CD8-positive, alpha-beta memory T cell (primary cell): Measurements from ENCODE around the gene TSPAN2. TPM values are rescaled to one million over a fixed set of nuclear protein-coding genes. Genes with fewer than 3 reads are reported as not detected.
A peak's percentile ranks its signal among the peaks of the same experiment; 100 is the strongest.

Source experiments
- CTCF ChIA-PET: fragments of 350-600 bp; sonication (Branson Sonifier 250); formaldehyde crosslinking; loops from one replicate; lab custom pipeline; 2021; ENCODE audit warnings: antibody characterized with exemption; lab: Charles Lee
- POLR2A ChIA-PET: fragments of 350-600 bp; sonication (Branson Sonifier 250); formaldehyde crosslinking; loops from one replicate; lab custom pipeline; 2021; ENCODE audit warnings: antibody characterized with exemption; lab: Charles Lee
- DNase-seq, 5 donors: peaks; one replicate each; pipeline versions ENCODE4 v3.0.0 to v3.0.0-alpha.2; 2020 to 2022; ENCODE audit warnings: mixed read lengths in 1 of 5
- H3K27ac ChIP-seq: one replicate; pipeline ENCODE4 v1.7.0; 2013; ENCODE audit warnings: low read depth, mild to moderate bottlenecking, low read length, moderate library complexity
- H3K27me3 ChIP-seq: 2 replicates; pipeline ENCODE4 v1.7.0; 2013; ENCODE audit warnings: low read length, mild to moderate bottlenecking; ENCODE audit not compliant: insufficient read depth, poor library complexity, severe bottlenecking
- H3K36me3 ChIP-seq: 2 replicates; pipeline ENCODE4 v1.7.0; 2013; ENCODE audit warnings: mild to moderate bottlenecking, low read length, moderate library complexity; ENCODE audit not compliant: insufficient read depth
- H3K4me1 ChIP-seq: 2 replicates; pipeline ENCODE4 v1.7.0; 2013; ENCODE audit warnings: mild to moderate bottlenecking, low read length, moderate library complexity; ENCODE audit not compliant: insufficient read depth
- H3K4me3 ChIP-seq: 2 replicates; pipeline ENCODE4 v1.7.0; 2013; ENCODE audit warnings: mild to moderate bottlenecking, low read length
- H3K9me3 ChIP-seq: 2 replicates; pipeline ENCODE4 v1.7.0; 2013; ENCODE audit warnings: mild to moderate bottlenecking, low read length
- H3K27ac Mint-ChIP-seq, 8 donors: one replicate each; pipeline ENCODE4 v1.8.0; 2020 to 2021; ENCODE audit warnings: mixed read lengths in 8 of 8, mild to moderate bottlenecking in 6 of 8, inconsistent platforms in 3 of 8, moderate library complexity in 3 of 8
- H3K27me3 Mint-ChIP-seq, 2 donors: one replicate each; pipeline ENCODE4 v1.8.0; 2020 to 2021; ENCODE audit warnings: mixed read lengths in 2 of 2, mild to moderate bottlenecking in 1 of 2, moderate library complexity in 1 of 2
- H3K36me3 Mint-ChIP-seq, 3 donors: one replicate each; pipeline ENCODE4 v1.8.0; 2020 to 2021; ENCODE audit warnings: mixed read lengths in 3 of 3, inconsistent platforms in 1 of 3, mild to moderate bottlenecking in 1 of 3
- H3K4me1 Mint-ChIP-seq, 3 donors: one replicate each; pipeline ENCODE4 v1.8.0; 2020 to 2021; ENCODE audit warnings: mixed read lengths in 3 of 3, inconsistent platforms in 1 of 3, mild to moderate bottlenecking in 1 of 3
- H3K4me3 Mint-ChIP-seq, 7 donors: one replicate each; pipeline ENCODE4 v1.8.0; 2020 to 2021; ENCODE audit warnings: mixed read lengths in 7 of 7, mild to moderate bottlenecking in 6 of 7, moderate library complexity in 4 of 7, inconsistent platforms in 2 of 7
- H3K9me3 Mint-ChIP-seq, 5 donors: one replicate each; pipeline ENCODE4 v1.8.0; 2020 to 2022; ENCODE audit warnings: mixed read lengths in 5 of 5, mild to moderate bottlenecking in 3 of 5, moderate library complexity in 2 of 5, inconsistent platforms in 1 of 5
- polyA plus RNA-seq: library from polyadenylated mRNA; unstranded; fragments of 300-500 nt; fragmentation: Illumina TruSeq; gene quantifications from one replicate; pipeline ENCODE4 v1.2.3, GENCODE V29; 2021
- total RNA-seq, 2 experiments: library from RNA; stranded (reverse); gene quantifications; one replicate each; pipeline ENCODE4 v1.2.3, GENCODE V29; 2021

The TSPAN2 gene
- total and polyA plus RNA-seq, 3 experiments from 2014 or later: 1.3 to 7.1 (median 2.0) TPM

DNA sequence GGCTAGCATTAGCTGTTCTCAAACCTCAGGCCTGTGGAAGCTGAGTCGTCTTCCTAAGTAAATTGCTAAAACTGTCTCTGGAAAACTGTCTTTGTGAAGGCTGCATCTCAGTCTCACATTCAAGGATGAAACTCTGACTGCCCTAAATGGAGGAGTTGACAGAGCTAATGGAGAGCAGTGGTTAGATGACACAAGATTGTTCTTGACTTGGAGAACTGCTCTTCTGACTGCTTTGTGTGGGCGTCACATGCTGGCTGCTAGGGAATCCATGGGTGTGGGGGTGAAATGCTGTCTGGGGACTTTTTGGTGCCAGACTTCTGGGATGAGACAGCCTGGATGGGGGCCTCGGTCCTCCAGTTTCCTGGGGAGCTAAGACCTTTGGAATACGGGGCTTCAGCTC, 24.5 kb upstream of the TSPAN2 start:
- Histone ChIP-seq H3K27ac (no peak overlapping the region), H3K4me3 (no peak overlapping the region), H3K9me3 (no peaks in the 10 kb centered on the region), H3K27me3 (no peaks in the 10 kb centered on the region), H3K36me3 (no peaks in the 10 kb centered on the region), H3K4me1 (no peaks in the 10 kb centered on the region)
- Mint-ChIP-seq H3K4me1 (peaks cover 5 to 20% (median 5%) of the 10 kb centered on the region in 3 donors), H3K27ac (no peak overlapping the region), H3K36me3 (peaks cover 0 to 3% (median 0%) of the 10 kb centered on the region in 3 donors), H3K4me3 (no peak overlapping the region), H3K9me3 (peaks cover 0 to 3% (median 0%) of the 10 kb centered on the region in 5 donors), H3K27me3 (peaks cover 0 to 4% of the 10 kb centered on the region in 2 donors)
- ChIA-PET CTCF (interaction anchor here (0.8 to 3.9 kb wide), 10 partner anchors 11 to 138 kb away, joined by 3 to 31 read pairs (median 8); no protein-coding TSS in a partner anchor), POLR2A (no interaction called here)
- no peak for DNase-seq

DNA sequence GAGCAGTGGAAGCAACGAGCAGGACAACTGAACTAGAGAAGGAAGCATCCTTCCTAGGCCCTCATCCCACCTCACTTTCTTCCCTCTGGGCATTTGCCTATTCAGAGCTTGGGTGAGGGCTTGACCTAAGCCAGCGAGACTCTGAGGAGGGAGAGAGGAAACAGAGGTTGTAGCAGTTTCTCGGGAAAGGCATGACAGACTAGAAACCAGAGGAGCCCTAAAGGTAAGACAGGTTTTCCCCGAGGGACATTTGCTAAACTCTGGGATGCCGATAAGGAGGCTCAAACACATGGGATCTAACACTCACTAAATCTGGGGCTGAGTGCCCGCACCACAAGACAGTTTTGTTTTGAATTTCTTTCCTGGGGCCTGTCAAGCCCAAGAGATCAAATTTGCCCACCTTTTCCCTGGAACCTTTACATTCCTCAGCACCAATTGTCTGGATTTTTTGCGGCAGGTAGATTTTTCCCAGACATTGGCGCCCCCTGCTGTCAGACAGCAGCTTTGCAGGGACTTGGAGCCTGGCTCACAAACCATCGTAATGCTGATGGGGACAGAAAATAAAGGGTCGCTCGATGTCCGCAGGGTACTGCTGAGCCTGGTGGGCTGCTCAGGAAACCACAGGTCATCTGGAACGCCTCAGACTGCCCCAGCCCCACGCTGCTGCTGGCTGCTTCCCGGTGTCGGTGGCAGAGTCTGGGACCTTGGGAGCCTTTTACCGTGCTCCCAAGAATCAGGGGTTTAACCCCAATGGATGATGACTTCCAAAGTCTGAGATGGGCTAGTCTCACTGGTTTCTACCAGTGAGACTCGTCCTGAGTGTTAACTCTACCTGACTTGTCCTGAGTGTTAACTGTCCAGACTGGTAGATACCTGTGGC, 23.4 kb upstream of the TSPAN2 start:
- Histone ChIP-seq H3K9me3 (no peaks in the 10 kb centered on the region), H3K4me1 (no peaks in the 10 kb centered on the region), H3K36me3 (no peaks in the 10 kb centered on the region), H3K27me3 (no peaks in the 10 kb centered on the region), H3K27ac (no peak overlapping the region), H3K4me3 (no peak overlapping the region)
- ChIA-PET CTCF (interaction anchor here (0.7 to 3.9 kb wide), 19 partner anchors 8 to 140 kb away, joined by 3 to 31 read pairs (median 5); partner anchors contain the start of gene TSHB), POLR2A (no interaction called here)
- peak; percentile 40 to 66 (median 48) for DNase-seq
- peaks cover 0 to 3% (median 0%) of the 10 kb centered on the region in 5 donors for H3K9me3 Mint-ChIP-seq
- peaks cover 9 to 26% (median 13%) of the 10 kb centered on the region in 3 donors for H3K4me1 Mint-ChIP-seq
- H3K4me3 Mint-ChIP-seq: no peak overlapping the region
- H3K27me3 Mint-ChIP-seq: no peaks in the 10 kb centered on the region
- peak overlapping the region in 3 of 8 donors; percentile 12 to 70 (median 38) for H3K27ac Mint-ChIP-seq
- peaks cover 0 to 3% (median 0%) of the 10 kb centered on the region in 3 donors for H3K36me3 Mint-ChIP-seq

DNA sequence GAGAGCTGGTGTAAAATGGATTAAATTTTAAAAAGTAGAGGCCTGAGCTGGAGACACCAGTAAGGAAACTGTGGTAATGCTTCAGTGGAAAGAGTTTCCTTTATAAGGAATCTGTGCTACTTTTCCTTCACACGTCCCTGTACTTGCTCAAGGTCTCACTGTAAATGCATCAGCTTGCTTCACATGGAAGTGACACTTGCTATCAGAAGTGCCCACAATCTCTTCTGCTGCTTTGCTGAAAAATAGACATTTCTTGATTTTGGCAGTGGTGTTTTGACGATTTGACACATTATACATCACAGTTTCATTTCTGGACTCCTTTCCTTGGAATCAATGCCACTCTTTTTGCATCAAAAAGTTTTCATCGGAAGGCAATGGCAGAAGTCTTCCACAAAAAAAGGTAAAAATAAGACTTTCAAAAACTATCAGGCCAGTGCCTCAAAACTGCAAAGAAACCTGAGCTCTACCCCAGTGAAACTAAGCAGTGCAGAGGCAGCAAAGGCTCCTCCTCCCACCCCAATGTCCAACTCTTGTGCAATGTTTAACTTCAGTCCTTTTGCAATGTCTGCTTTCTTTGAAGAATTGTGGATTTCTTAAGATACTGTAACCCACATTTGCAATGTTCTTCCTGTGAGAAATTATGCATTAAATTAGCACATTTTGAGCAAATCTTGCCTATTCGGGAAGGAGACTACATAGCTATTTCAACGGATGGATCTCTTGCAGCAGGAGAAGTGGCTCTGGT, 18.4 kb upstream of the TSPAN2 start:
- Mint-ChIP-seq H3K27ac (peak overlapping the region in 3 of 8 donors; percentile 3 to 32 (median 23)), H3K4me3 (no peak overlapping the region), H3K9me3 (peaks cover 0 to 3% (median 0%) of the 10 kb centered on the region in 5 donors), H3K27me3 (no peaks in the 10 kb centered on the region), H3K36me3 (peaks cover 0 to 3% (median 0%) of the 10 kb centered on the region in 3 donors), H3K4me1 (peaks cover 13 to 21% (median 13%) of the 10 kb centered on the region in 3 donors)
- no peaks in the 10 kb centered on the region for H3K27me3 ChIP-seq
- no peak overlapping the region for H3K4me3 ChIP-seq
- no peak overlapping the region for H3K27ac ChIP-seq
- no peaks in the 10 kb centered on the region for H3K4me1 ChIP-seq
- H3K36me3 ChIP-seq: no peaks in the 10 kb centered on the region
- CTCF ChIA-PET: interaction anchor here (1.0 kb wide), 1 partner anchor 55 kb away, joined by 3 read pairs; no protein-coding TSS in a partner anchor
- DNase-seq: no peak
- H3K9me3 ChIP-seq: no peaks in the 10 kb centered on the region
- POLR2A ChIA-PET: no interaction called here

DNA sequence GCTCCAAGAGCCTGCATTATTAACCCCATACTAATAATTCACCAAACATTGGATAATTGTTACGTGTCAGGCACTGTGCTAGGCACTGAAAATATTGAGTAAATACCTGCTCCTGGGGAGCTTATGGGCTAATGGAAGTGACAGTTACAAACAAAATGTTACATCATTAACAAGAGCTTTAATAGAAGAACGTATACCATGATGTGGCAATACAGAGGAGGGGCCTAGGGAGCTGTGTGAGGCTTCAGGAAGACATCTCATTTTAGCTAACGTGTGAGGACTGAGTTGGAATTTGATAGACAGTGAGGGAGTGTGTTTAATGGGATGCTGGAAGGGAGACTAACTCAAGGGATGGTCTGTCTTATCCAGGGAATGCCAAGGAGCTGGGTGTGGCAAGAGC, 16.5 kb upstream of the TSPAN2 start:
- Mint-ChIP-seq H3K9me3 (peaks cover 0 to 3% (median 0%) of the 10 kb centered on the region in 5 donors), H3K4me1 (peaks cover 12 to 28% (median 15%) of the 10 kb centered on the region in 3 donors), H3K36me3 (peaks cover 0 to 3% (median 0%) of the 10 kb centered on the region in 3 donors), H3K27me3 (no peaks in the 10 kb centered on the region), H3K4me3 (no peak overlapping the region), H3K27ac (peak overlapping the region in 1 of 8 donors; percentile 81)
- ChIA-PET POLR2A (no interaction called here), CTCF (interaction anchor here (1.1 to 1.2 kb wide), 2 partner anchors 126 to 134 kb away, joined by 3 read pairs; no protein-coding TSS in a partner anchor)
- no peaks in the 10 kb centered on the region for H3K4me1 ChIP-seq
- no peaks in the 10 kb centered on the region for H3K36me3 ChIP-seq
- H3K27ac ChIP-seq: no peak overlapping the region
- no peaks in the 10 kb centered on the region for H3K27me3 ChIP-seq
- DNase-seq: no peak
- no peak overlapping the region for H3K4me3 ChIP-seq
- H3K9me3 ChIP-seq: no peaks in the 10 kb centered on the region

DNA sequence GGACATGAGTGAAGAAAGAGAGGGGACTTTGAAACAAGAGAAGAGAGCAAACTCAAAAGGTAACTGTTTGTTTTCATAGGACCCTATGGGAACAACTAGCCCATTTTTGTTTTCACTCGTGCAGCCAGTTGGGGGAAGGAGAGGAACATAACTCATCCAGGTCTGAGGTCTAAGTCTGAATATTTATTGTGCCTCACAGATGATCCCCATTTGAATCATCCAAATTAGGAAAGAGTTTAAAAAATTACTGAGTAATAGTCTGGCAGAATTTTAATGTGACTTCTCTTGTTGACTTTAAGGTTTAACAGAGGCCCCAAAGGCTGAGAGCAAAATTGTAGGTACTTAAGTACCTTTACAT, 10.4 kb upstream of the TSPAN2 start:
- Histone ChIP-seq H3K4me3 (peak overlapping the region; percentile 67), H3K36me3 (no peaks in the 10 kb centered on the region), H3K27ac (peak overlapping the region; percentile 99), H3K4me1 (peaks cover 32% of the 10 kb centered on the region), H3K9me3 (no peaks in the 10 kb centered on the region), H3K27me3 (no peaks in the 10 kb centered on the region)
- Mint-ChIP-seq H3K4me1 (peaks cover 40 to 56% (median 54%) of the 10 kb centered on the region in 3 donors), H3K4me3 (peak overlapping the region; percentile 87 to 98 (median 92)), H3K27me3 (no peaks in the 10 kb centered on the region), H3K27ac (peak overlapping the region; percentile 97 to 100 (median 100)), H3K9me3 (no peaks in the 10 kb centered on the region), H3K36me3 (peaks cover 0 to 5% (median 0%) of the 10 kb centered on the region in 3 donors)
- ChIA-PET POLR2A (interaction anchor here (1.8 kb wide), 1 partner anchor 37 kb away, joined by 7 read pairs; no protein-coding TSS in a partner anchor), CTCF (interaction anchor here (1.0 to 2.2 kb wide), 7 partner anchors 9 to 120 kb away, joined by 3 to 8 read pairs (median 3); no protein-coding TSS in a partner anchor)
- DNase-seq: no peak

DNA sequence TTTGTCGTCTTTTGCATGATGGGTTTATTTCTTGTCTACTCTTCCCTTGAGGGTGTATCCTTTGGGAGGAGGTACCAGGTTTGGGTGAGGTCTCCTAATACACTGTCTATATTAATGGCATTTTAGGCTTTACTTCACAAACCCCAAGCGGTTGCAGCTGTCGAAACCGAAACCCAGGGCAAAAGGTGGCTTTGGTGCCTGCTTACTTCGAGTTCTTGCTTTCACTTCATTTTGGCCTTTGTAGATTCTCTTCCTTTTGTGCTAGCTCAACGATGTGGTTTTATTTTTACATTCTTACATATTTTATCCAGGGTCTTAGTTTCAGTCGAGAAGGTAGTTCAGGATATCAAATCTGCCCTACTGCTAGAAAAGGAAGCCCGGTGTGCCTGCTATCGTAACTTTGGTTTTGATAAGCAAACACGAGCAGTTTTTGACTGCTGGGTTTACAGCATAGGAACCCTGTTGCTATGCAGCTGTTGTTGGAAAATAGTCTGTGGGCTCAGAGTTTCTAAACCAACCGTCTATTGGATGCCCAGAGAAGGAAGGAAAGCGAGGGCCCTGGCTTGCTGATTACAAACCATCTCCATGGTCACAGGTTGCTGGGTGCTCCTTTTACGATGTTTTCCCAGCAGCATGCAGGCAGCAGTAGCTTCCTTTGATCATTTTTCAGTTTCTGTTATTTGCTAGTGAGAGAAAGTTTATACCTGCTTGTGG, 9.8 kb upstream of the TSPAN2 start:
- Mint-ChIP-seq H3K27ac (peak overlapping the region; percentile 97 to 100 (median 100)), H3K27me3 (no peaks in the 10 kb centered on the region)
- CTCF ChIA-PET: interaction anchor here (1.0 to 2.2 kb wide), 8 partner anchors 8 to 119 kb away, joined by 3 to 8 read pairs (median 4); no protein-coding TSS in a partner anchor

DNA sequence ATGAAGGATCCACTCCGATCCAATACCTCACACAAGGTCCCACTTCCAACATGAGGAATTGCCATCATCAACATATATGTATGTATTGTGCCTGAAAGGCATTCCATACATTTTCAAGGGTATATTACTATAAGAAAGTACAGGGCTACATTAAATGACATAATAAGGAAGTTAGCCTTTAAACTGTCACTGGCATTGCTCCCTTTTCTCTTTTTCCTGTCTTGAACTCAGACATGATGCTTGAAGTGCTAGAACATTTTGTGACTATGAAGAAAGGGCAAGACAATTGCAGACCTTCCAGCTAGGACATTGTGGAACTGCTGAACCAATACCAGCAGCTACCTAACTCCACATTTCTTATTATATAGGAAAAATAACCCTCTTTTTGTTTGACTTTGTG, 2.9 kb upstream of the TSPAN2 start:
- POLR2A ChIA-PET: no interaction called here
- Mint-ChIP-seq H3K27ac (no peak overlapping the region), H3K4me1 (peaks cover 28 to 45% (median 42%) of the 10 kb centered on the region in 3 donors), H3K36me3 (peaks cover 0 to 2% (median 0%) of the 10 kb centered on the region in 3 donors), H3K4me3 (peak overlapping the region in 1 of 7 donors; percentile 62), H3K27me3 (no peaks in the 10 kb centered on the region), H3K9me3 (no peaks in the 10 kb centered on the region)
- Histone ChIP-seq H3K4me1 (peaks cover 18% of the 10 kb centered on the region), H3K36me3 (no peaks in the 10 kb centered on the region), H3K27ac (no peak overlapping the region), H3K27me3 (no peaks in the 10 kb centered on the region), H3K4me3 (no peak overlapping the region), H3K9me3 (no peaks in the 10 kb centered on the region)
- DNase-seq: no peak
- CTCF ChIA-PET: no interaction called here

More for the DNA sequence above, 9.8 kb upstream of the TSPAN2 start:
- H3K4me1 Mint-ChIP-seq: peaks cover 40 to 56% (median 54%) of the 10 kb centered on the region in 3 donors
- peak overlapping the region; percentile 87 to 98 (median 92) for H3K4me3 Mint-ChIP-seq
- POLR2A ChIA-PET: interaction anchor here (0.5 to 1.8 kb wide), 2 partner anchors 37 to 587 kb away, joined by 3 to 7 read pairs; no protein-coding TSS in a partner anchor
- H3K36me3 ChIP-seq: no peaks in the 10 kb centered on the region
- H3K9me3 ChIP-seq: no peaks in the 10 kb centered on the region
- H3K9me3 Mint-ChIP-seq: no peaks in the 10 kb centered on the region
- H3K27me3 ChIP-seq: no peaks in the 10 kb centered on the region
- DNase-seq: peak; percentile 60 to 93 (median 89)
- H3K4me1 ChIP-seq: peaks cover 32% of the 10 kb centered on the region
- H3K4me3 ChIP-seq: peak overlapping the region; percentile 67
- peak overlapping the region; percentile 99 for H3K27ac ChIP-seq
- H3K36me3 Mint-ChIP-seq: peaks cover 0 to 5% (median 0%) of the 10 kb centered on the region in 3 donors
